Fibroblast of lung (primary cell): Measurements from ENCODE around the gene WFDC10B. TPM values are rescaled to one million over a fixed set of nuclear protein-coding genes. Genes with fewer than 3 reads are reported as not detected.

Source experiments
- DNase-seq, 2 donors: peaks; one replicate each; pipeline versions ENCODE4 v3.0.0 to v3.0.0-alpha.2; 2010; ENCODE audit warnings: low read depth in 2 of 2
- H2AFZ ChIP-seq: 2 replicates; pipeline ENCODE4 v1.5.1; 2012; ENCODE audit warnings: low read length, control low read depth, inconsistent platforms
- H3K27ac ChIP-seq: 2 replicates; pipeline ENCODE4 v1.5.1; 2011; ENCODE audit warnings: low read length, control low read depth; ENCODE audit not compliant: insufficient read depth
- H3K27me3 ChIP-seq: 2 replicates; pipeline ENCODE4 v1.5.1; 2011; ENCODE audit warnings: mild to moderate bottlenecking, low read length; ENCODE audit not compliant: control insufficient read depth, insufficient read depth
- H3K36me3 ChIP-seq: 2 replicates; pipeline ENCODE4 v1.5.1; 2011; ENCODE audit warnings: low read length; ENCODE audit not compliant: control insufficient read depth, insufficient read depth
- H3K4me1 ChIP-seq: 2 replicates; pipeline ENCODE4 v1.5.1; 2011; ENCODE audit warnings: low read length; ENCODE audit not compliant: control insufficient read depth, insufficient read depth; ENCODE audit errors: extremely low read depth
- H3K4me2 ChIP-seq: 2 replicates; pipeline ENCODE4 v1.5.1; 2011; ENCODE audit warnings: low read length, control low read depth; ENCODE audit not compliant: insufficient read depth; ENCODE audit errors: extremely low read depth
- H3K4me3 ChIP-seq, 4 experiments: fragments of 200-600 bp in 1 of 4; sonication (generic) in 1 of 4; replicated peaks in 1 of 4; 2 replicates each; pipeline ENCODE4 v1.5.1; 2011 to 2016; ENCODE audit warnings: low read length in 4 of 4, low read depth in 3 of 4, mild to moderate bottlenecking in 3 of 4, control low read depth in 2 of 4, inconsistent platforms in 1 of 4, mixed read lengths in 1 of 4; ENCODE audit not compliant: insufficient read depth in 1 of 4; ENCODE audit errors: control extremely low read depth in 1 of 4
- H3K79me2 ChIP-seq: 2 replicates; pipeline ENCODE4 v1.5.1; 2012; ENCODE audit warnings: mild to moderate bottlenecking, low read length, inconsistent platforms; ENCODE audit not compliant: control insufficient read depth, insufficient read depth
- H3K9ac ChIP-seq: 2 replicates; pipeline ENCODE4 v1.5.1; 2011; ENCODE audit warnings: mild to moderate bottlenecking, low read length, control low read depth; ENCODE audit not compliant: insufficient read depth
- H3K9me3 ChIP-seq: 2 replicates; pipeline ENCODE4 v1.5.1; 2012; ENCODE audit warnings: low read depth, low read length; ENCODE audit not compliant: control insufficient read depth, insufficient read depth
- H4K20me1 ChIP-seq: 2 replicates; pipeline ENCODE4 v1.5.1; 2011; ENCODE audit warnings: low read length; ENCODE audit not compliant: control insufficient read depth, insufficient read depth; ENCODE audit errors: extremely low read depth
- CTCF ChIP-seq, 2 donors: IDR thresholded peaks in 1 of 2; conservative IDR thresholded peaks in 1 of 2; 1 replicate in 1 of 2; 2 replicates in 1 of 2; pipeline ENCODE4 v1.5.1; 2011 to 2012; ENCODE audit warnings: low read length in 2 of 2, control low read depth in 1 of 2, inconsistent platforms in 1 of 2, low read depth in 1 of 2, mild to moderate bottlenecking in 1 of 2
- EZH2 ChIP-seq: IDR thresholded peaks from 2 replicates; pipeline ENCODE4 v1.5.1; 2012; ENCODE audit warnings: low read length, control low read depth, mild to moderate bottlenecking; ENCODE audit errors: missing control alignments
- polyA plus RNA-seq, 2 donors: library from polyadenylated mRNA; depleted of rRNA in 1 of 2; stranded (reverse) in 1 of 2; unstranded in 1 of 2; fragments of >200 nt; gene quantifications; 2 replicates each; pipeline ENCODE4 v1.2.1, GENCODE V29; 2011 to 2012; ENCODE audit warnings: missing spikeins in 1 of 2
- total RNA-seq: library from RNA; depleted of rRNA; stranded (reverse); fragments of >200 nt; gene quantifications from 2 replicates; pipeline ENCODE4 v1.2.1, GENCODE V29; 2014

Gene WFDC10B
- total and polyA plus RNA-seq, 2 donors (not counting 1 experiment from before 2014, with no cell fraction given), result 0.22 TPM; not detected in 1

DNA sequence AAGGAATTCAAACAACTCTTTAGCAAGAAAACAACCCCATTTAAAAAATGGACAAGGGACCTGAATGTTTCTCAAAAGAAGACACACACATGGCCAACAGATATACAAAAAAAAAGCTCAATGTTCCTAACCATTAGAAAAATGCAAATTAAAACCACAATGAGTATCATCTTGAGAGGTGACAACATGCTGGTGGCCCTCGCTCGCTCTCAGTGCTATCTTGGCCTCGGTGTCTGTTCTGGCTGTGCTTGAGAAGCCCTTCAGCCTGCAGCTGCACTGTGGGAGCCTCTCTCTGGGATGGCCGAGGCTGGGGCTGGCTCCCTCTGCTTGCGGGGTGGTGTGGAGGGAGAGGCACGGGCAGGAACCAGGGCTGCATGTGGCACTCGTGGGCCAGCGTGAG lies 30.7 kb upstream of the WFDC10B start:
- no peak overlapping the region for H3K4me2 ChIP-seq
- no peak overlapping the region for H3K4me3 ChIP-seq
- no peaks in the 10 kb centered on the region for H3K4me1 ChIP-seq
- no peaks in the 10 kb centered on the region for H3K27me3 ChIP-seq
- H3K36me3 ChIP-seq, result no peaks in the 10 kb centered on the region
- no peaks in the 10 kb centered on the region for H4K20me1 ChIP-seq
- DNase-seq, result no peak
- no peaks in the 10 kb centered on the region for H3K9me3 ChIP-seq
- no peak overlapping the region for H2AFZ ChIP-seq
- H3K79me2 ChIP-seq, result no peaks in the 10 kb centered on the region
- no peak overlapping the region for H3K27ac ChIP-seq
- no peak overlapping the region for H3K9ac ChIP-seq
- TF ChIP-seq EZH2 (no peak), CTCF (conservative IDR thresholded peaks at IDR 0.05 in 1 of 2, IDR thresholded peaks at IDR 0.05 in 1 of 2; ENCODE audit: low read depth in 1 of 2, low read length in 2 of 2) (no peak)

DNA sequence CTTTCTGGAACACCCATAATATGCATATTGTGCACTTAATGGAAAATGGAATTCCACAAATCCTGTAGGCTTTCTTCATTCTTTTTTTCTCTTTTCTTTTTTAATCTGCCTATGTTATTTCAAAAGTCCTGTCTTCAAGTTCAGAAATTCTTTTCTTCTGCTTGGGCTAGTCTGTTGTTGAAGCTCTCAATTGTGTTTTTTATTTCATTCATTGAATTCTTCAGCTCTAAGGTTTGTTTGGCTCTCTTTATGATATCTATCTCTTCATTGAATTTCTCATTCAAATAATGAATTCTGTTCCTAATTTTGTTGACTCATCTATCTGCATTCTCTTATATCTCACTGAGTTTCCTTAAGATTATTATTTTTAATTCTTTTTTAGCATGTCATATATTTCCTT lies 27.4 kb upstream of the WFDC10B start:
- Histone ChIP-seq H4K20me1 (no peaks in the 10 kb centered on the region), H3K9ac (no peak overlapping the region), H3K79me2 (no peaks in the 10 kb centered on the region), H3K4me2 (no peak overlapping the region), H3K27ac (no peak overlapping the region), H3K4me3 (no peak overlapping the region), H3K27me3 (no peaks in the 10 kb centered on the region), H3K36me3 (no peaks in the 10 kb centered on the region), H3K9me3 (no peaks in the 10 kb centered on the region), H3K4me1 (no peaks in the 10 kb centered on the region), H2AFZ (no peak overlapping the region)
- DNase-seq, result no peak
- TF ChIP-seq CTCF (conservative IDR thresholded peaks at IDR 0.05 in 1 of 2, IDR thresholded peaks at IDR 0.05 in 1 of 2; ENCODE audit: low read depth in 1 of 2, low read length in 2 of 2) (no peak), EZH2 (no peak)

GRCh38 chr20:45727044-45727443 lies 22.2 kb upstream of the WFDC10B start:
- H3K9me3 ChIP-seq, result no peaks in the 10 kb centered on the region
- no peaks in the 10 kb centered on the region for H3K79me2 ChIP-seq
- no peak overlapping the region for H3K9ac ChIP-seq
- H3K36me3 ChIP-seq, result no peaks in the 10 kb centered on the region
- H2AFZ ChIP-seq, result no peak overlapping the region
- TF ChIP-seq CTCF (conservative IDR thresholded peaks at IDR 0.05 in 1 of 2, IDR thresholded peaks at IDR 0.05 in 1 of 2; ENCODE audit: low read depth in 1 of 2, low read length in 2 of 2) (no peak), EZH2 (no peak)
- H4K20me1 ChIP-seq, result no peaks in the 10 kb centered on the region
- no peaks in the 10 kb centered on the region for H3K27me3 ChIP-seq
- no peaks in the 10 kb centered on the region for H3K4me1 ChIP-seq
- no peak overlapping the region for H3K4me3 ChIP-seq
- peak in 1 of 2 donors; percentile 66 for DNase-seq
- no peak overlapping the region for H3K27ac ChIP-seq
- H3K4me2 ChIP-seq, result no peak overlapping the region
